GM19463 (cell line): ENCODE measurements around the gene TAOK3.
"Not testable (repeated sequence)": the region's sequence is repeated elsewhere in the genome, so short reads cannot be mapped to it uniquely, and the experiment has no call there.

ENCODE experiments used
- ATAC-seq: cut with Tn5 transposase; IDR thresholded peaks from one replicate; pipeline ENCODE4 v1.9.1; 2021; ENCODE audit warnings: mild to moderate bottlenecking, moderate library complexity; ENCODE audit not compliant: unreplicated experiment

TAOK3 gene

DNA sequence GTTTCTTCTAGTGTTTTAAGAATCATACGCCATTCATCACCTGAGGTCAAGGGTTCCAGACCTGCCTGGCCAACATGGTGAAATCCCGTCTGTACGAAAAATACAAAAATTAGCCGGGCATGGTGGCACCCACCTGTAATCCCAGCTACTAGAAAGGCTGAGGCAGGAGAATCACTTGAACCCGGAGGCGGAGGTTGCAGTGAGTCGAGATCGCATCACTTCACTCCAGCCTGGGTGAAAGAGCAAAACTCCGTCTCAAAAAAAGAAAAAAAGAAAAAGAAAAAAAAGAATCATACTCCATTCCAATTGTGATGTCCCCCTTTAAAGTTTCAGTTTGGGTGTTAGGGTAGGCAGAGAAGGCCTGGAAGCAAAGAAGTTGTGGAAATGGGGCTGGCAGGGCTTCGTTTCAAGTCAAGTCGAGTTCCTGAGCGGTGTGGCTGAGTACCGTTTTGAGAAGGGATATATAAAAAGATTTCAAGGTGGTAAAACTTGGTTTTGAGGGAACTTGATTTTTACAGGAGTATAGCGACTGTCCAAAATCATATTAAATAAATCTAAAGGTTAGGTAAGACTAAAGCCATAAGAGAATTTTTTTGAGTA is 1.5 kb upstream of the TAOK3 start:
- no peak for ATAC-seq

GRCh38 chr12:118373616-118374015 is 909 bp upstream of the TAOK3 start:
- ATAC-seq = no peak

DNA sequence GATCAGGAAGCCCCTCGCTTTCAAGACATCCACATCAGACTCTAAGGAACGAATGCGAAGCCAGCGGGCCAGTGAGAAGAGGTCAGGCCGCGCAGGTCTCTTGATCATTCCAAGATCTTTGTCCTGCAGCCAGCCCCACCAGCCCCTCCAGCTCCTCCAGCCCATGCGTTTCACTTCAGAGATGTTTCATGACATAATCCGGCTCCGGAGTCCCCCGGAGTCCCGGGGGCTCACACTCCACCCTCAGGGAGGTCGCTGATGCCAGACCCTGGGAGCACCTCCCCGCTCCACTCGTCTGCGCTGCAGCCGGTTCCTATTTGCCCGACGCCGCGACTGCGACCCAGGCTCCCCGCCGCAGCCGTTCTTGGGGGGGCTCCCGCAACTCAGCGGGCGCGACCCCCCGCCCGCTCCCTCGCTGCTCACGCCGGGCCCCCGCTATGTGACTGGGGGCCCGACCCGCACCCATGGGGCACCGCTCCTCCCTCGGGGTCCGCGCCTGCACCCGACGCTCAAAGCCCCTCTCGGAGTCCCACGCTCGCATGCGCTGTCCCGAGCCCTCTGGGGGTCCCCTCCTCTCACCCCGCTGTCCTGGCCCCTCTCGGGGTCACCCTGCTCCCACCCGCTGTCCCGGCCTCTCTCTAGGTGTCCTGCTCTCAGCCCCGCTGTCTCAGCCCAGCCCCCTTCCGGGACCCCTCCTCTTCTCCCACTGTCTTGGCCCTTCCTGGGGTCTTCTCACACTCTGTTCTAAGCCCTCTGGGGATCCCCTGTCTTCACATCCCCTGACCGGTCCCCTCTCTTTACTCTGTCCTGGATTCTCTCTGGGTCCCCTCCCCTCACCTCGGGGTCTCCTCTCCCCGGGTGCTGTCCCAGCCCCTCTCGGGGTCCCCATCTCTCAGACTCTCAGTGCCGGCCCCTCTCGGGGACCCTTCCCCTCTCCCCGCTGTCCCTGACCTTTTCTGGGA is 1.1 kb downstream of the TAOK3 start:
- no peak for ATAC-seq

- ATAC-seq = no peak
Observed at GRCh38 chr12:118370601-118371000, 2.1 kb downstream of the TAOK3 start.

- ATAC-seq = no peak
Observed at GRCh38 chr12:118368821-118369220, 3.9 kb downstream of the TAOK3 start.

DNA sequence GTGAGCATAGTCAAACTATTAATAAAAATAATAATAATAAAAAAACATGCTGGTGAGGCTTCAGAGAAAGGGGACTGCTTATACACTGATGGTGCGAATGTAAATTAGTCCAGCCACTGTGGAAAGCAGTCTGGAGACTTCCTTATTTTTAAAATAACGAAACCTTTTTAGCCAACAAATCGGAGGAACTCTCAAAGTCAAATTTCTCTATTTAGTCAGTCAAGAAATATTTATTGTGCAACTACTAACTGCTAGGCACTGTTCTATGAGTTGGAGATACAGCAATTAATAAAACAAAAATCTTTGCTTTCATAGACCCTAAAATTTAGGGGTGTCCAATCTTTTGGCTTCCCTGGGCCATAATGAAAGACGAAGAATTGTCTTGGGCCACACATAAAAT is 10.8 kb downstream of the TAOK3 start:
- no peak for ATAC-seq

GRCh38 chr12:118361092-118361404 is 11.7 kb downstream of the TAOK3 start:
- no peak for ATAC-seq

GRCh38 chr12:118359541-118359915 is 13.2 kb downstream of the TAOK3 start:
- no peak for ATAC-seq

- ATAC-seq = no peak
Observed at GRCh38 chr12:118358612-118359540, 13.8 kb downstream of the TAOK3 start.

GRCh38 chr12:118358008-118358359 is 14.7 kb downstream of the TAOK3 start:
- ATAC-seq = no peak

DNA sequence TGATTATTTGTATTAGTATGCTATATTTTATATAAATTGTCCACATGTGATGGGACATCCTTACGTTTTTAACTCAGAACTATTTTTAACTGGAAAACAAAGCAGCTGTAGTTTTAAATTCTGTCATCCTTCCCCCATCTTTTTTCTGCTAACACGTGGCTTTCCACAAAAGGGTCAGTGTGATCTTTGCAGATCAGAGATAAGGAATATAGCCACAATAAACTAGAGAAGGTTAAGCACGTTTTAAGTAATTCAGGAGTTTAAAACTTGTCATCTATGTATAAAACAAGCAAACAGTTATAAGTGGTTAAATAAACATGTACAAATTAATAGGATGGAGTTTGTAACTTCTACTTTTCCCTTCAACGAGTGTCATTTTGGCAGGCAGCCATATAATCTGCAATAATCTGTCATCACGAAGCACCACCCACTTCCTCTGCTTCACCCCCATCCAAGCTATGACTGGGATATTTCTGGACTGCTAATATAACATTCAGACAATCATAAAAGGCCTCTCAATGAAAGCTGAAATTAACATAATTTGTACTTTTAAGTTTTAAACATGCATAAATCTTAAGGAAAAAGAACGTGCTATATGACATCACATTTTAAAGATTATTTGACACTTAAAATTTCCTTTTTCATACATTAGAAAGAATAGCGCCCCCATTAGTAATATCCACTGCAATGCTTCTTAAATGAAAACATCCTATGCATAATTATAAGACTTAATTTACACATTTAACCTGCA is 15.3 kb downstream of the TAOK3 start:
- ATAC-seq = peak; percentile 56

GRCh38 chr12:118356809-118357256 is 15.9 kb downstream of the TAOK3 start:
- peak; percentile 37 for ATAC-seq

GRCh38 chr12:118355843-118356242 is 16.9 kb downstream of the TAOK3 start:
- ATAC-seq = no peak

GRCh38 chr12:118354903-118355302 is 17.8 kb downstream of the TAOK3 start:
- ATAC-seq = no peak

DNA sequence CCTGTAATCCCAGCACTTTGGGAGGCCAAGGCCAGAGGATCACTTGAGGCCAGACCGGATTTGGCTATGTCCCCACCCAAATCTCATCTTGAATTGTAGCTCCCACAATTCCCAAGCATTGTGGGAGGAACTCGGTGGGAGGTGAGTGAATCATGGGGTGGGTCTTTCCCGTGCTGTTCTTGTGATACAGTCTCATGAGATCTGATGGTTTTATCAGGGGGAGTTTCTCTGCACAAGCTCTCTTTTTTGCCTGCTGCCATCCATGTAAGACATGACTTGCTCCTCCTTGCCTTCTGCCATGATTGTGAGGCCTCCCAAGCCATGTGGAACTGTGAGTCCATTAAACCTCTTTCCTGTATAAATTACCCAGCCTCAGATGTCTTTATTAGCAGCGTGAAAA is 18.2 kb downstream of the TAOK3 start:
- not testable (repeated sequence) for ATAC-seq

GRCh38 chr12:118353721-118354120 is 19.0 kb downstream of the TAOK3 start:
- no peak for ATAC-seq

- ATAC-seq = no peak
Observed at GRCh38 chr12:118350908-118351559, 21.7 kb downstream of the TAOK3 start.

GRCh38 chr12:118347916-118348315 is 24.8 kb downstream of the TAOK3 start:
- no peak for ATAC-seq

DNA sequence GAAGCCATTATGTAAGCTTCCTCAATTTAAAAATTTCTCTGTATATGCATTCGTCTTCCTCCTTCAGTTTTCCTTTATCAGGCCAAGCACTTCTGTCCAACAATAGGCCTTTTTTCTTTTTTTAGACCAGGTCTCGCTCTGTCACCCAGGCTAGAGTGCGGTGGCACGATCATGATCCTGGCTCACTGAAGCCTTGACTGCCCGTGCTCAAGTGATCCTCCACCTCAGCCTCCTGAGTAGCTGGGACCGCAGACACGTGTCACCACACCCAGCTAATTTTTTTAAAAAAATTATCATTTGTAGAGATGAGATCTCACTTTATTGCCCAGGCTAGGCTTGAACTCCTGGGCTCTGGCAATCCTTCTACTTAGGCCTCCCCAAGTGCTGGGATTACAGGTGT is 25.8 kb downstream of the TAOK3 start:
- peak; percentile 87 for ATAC-seq

GRCh38 chr12:118345355-118345754 is 27.4 kb downstream of the TAOK3 start:
- ATAC-seq = no peak
